Colonic mucosa (tissue), 4 donors: ENCODE measurements around the gene DEPDC4. TPM values are rescaled to one million over a fixed set of nuclear protein-coding genes. Genes with fewer than 3 reads are reported as not detected.
A peak's percentile ranks its signal among the peaks of the same experiment; 100 is the strongest.

ENCODE experiments used
- DNase-seq: peaks from one replicate; pipeline ENCODE4 v3.0.0-alpha.2; 2020
- H3K27ac ChIP-seq: fragments of 200-600 bp; one replicate; pipeline ENCODE4 v1.8.0; 2021
- H3K27me3 ChIP-seq: fragments of 200-600 bp; one replicate; pipeline ENCODE4 v1.8.0; 2021
- H3K36me3 ChIP-seq: fragments of 200-600 bp; one replicate; pipeline ENCODE4 v1.8.0; 2021
- H3K4me1 ChIP-seq: fragments of 200-600 bp; one replicate; pipeline ENCODE4 v1.8.0; 2021; ENCODE audit warnings: mild to moderate bottlenecking
- H3K4me3 ChIP-seq: fragments of 200-600 bp; one replicate; pipeline ENCODE4 v1.8.0; 2021
- H3K9ac ChIP-seq, 2 donors: one replicate each; pipeline ENCODE4 v1.7.0; 2013; ENCODE audit warnings: control low read depth in 2 of 2, low read depth in 2 of 2, low read length in 2 of 2
- H3K9me3 ChIP-seq: fragments of 200-600 bp; one replicate; pipeline ENCODE4 v1.8.0; 2021
- intact Hi-C: fragments of 100-400 bp; cut with DNase I; formaldehyde crosslinking; loops from one replicate; pipeline ENCODE4 v1.14.1; 2022
- total RNA-seq, 2 donors: library from RNA; stranded (reverse); fragmentation: NEBNext Ultra II Directional in 1 of 2; extraction: Animal tissue kit (Norgen Biotek cat#: 25700) in 1 of 2; gene quantifications; one replicate each; pipeline ENCODE4 v1.2.1, GENCODE V29; 2021
- TF ChIP-seq, protein P1 (sequence below): fragments of 200-600 bp; IDR thresholded peaks from one replicate; pipeline ENCODE4 v1.8.0; 2022; ENCODE audit warnings: antibody characterized with exemption, mild to moderate bottlenecking
- donor health status: healthy.
- donor health status: DM: no; HTN: no; CAD: no.
- donor health status: DM: no; HTN: no; CAD: no.

Gene DEPDC4
- total RNA-seq, 2 donors from 2014 or later: 2.8 to 2.9 TPM

DNA sequence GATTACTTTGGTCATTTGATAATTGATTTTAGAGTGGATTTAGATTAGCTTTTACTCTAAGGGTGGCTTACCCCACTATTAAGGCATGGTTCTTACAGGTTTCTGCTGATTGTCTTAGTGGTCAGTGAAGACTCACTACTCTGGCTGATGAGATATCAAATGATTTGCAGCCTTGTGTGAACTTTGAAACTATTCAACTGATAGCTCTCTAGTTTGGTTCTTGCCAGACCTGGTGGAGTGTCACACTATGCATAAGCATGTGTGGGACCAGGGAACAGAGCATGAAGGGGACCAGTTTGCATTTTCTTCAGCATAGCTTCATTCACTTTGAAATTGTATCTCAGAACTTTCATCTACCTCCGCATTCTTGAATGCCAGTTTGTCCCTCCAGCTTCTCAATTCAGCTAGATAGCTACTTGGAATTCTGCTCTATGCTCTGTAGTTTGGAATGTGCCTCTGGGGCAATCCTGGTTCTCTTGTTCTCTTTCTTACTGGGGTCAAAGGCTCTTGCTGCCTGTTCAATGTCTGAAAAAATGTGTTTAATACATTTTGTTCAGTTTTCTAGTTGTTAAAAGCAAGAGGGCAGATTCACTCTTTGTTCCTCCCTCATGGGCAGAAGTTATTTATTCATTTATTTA lies 12.8 kb upstream of the DEPDC4 start:
- Histone ChIP-seq H3K9ac (no peak overlapping the region), H3K36me3 (peaks cover 4% of the 10 kb centered on the region), H3K4me3 (no peak overlapping the region), H3K9me3 (no peaks in the 10 kb centered on the region), H3K4me1 (no peaks in the 10 kb centered on the region), H3K27ac (no peak overlapping the region), H3K27me3 (no peaks in the 10 kb centered on the region)
- DNase-seq: no peak
- intact Hi-C loops: no loop called here
- TF ChIP-seq, protein P1, sequence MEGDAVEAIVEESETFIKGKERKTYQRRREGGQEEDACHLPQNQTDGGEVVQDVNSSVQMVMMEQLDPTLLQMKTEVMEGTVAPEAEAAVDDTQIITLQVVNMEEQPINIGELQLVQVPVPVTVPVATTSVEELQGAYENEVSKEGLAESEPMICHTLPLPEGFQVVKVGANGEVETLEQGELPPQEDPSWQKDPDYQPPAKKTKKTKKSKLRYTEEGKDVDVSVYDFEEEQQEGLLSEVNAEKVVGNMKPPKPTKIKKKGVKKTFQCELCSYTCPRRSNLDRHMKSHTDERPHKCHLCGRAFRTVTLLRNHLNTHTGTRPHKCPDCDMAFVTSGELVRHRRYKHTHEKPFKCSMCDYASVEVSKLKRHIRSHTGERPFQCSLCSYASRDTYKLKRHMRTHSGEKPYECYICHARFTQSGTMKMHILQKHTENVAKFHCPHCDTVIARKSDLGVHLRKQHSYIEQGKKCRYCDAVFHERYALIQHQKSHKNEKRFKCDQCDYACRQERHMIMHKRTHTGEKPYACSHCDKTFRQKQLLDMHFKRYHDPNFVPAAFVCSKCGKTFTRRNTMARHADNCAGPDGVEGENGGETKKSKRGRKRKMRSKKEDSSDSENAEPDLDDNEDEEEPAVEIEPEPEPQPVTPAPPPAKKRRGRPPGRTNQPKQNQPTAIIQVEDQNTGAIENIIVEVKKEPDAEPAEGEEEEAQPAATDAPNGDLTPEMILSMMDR: no peak

DNA sequence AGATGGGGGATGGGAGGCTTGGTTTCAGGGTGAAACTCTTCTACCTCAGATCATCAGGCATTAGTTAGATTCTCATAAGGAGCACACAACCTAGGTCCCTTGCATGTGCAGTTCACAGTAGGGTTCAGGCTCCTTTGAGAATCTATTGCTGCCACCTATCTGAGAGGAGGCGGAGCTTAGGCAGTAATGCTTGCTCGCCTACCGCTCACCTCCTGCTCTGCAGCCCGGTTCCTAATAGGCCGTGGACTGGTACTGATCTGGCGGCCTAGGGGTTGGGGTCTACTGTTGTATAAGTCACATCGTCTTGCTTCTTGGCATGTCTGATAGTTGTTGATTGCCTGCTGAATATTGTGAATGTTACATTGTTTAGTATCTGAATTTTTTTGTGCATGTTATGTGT lies 12.3 kb upstream of the DEPDC4 start:
- intact Hi-C loops: no loop called here
- Histone ChIP-seq H3K36me3 (peaks cover 4% of the 10 kb centered on the region), H3K9me3 (no peaks in the 10 kb centered on the region), H3K9ac (no peak overlapping the region), H3K27me3 (no peaks in the 10 kb centered on the region), H3K27ac (no peak overlapping the region), H3K4me1 (no peaks in the 10 kb centered on the region), H3K4me3 (no peak overlapping the region)
- no peak for DNase-seq
- TF ChIP-seq, protein P1: no peak

DNA sequence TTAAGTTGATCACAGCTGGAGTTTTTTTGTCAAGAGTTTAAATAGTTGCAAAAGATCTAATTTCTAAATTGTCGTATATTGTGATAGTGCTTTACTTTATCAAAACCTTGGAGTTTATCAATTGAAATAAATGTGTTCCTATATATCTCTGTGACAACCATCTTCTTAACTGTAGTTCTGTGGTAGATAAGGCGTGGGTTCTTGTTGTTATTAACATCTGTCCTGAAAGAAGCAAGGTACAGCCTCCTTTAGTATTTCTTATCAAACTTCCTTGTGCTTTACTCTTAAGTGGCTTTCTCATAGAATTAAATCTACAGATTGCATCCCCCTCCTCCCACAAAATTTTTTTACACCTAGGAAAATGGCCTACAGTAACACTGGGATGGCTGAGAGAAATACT lies 7.4 kb upstream of the DEPDC4 start:
- Histone ChIP-seq H3K36me3 (no peaks in the 10 kb centered on the region), H3K27ac (no peak overlapping the region), H3K4me3 (no peak overlapping the region), H3K9ac (no peak overlapping the region), H3K4me1 (peaks cover 1% of the 10 kb centered on the region), H3K27me3 (no peaks in the 10 kb centered on the region), H3K9me3 (no peaks in the 10 kb centered on the region)
- intact Hi-C loops: no loop called here
- DNase-seq: no peak
- TF ChIP-seq, protein P1: no peak

DNA sequence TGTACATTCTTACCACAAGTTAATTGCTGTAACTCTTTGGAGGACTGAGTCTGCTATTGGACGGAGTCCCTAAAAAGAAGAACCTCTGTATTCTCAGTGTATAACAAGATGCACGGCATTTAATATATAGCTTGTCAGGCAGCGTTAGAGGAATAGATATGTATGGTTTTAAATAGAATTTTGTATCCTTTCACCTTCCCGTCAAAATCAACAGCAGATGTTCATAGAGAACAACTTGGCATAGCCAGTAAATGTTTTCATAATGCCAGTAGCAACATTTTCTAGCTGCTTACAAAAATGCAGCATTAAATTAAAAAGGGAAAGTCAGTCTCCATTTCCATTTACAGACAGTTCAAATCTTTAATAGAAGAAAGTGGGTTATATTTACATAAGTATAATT lies 6.9 kb upstream of the DEPDC4 start:
- no peak overlapping the region for H3K27ac ChIP-seq
- intact Hi-C loops: no loop called here
- TF ChIP-seq, protein P1: no peak
- H3K4me1 ChIP-seq: peaks cover 4% of the 10 kb centered on the region
- H3K4me3 ChIP-seq: no peak overlapping the region
- no peaks in the 10 kb centered on the region for H3K9me3 ChIP-seq
- H3K36me3 ChIP-seq: no peaks in the 10 kb centered on the region
- no peak overlapping the region for H3K9ac ChIP-seq
- DNase-seq: no peak
- no peaks in the 10 kb centered on the region for H3K27me3 ChIP-seq

DNA sequence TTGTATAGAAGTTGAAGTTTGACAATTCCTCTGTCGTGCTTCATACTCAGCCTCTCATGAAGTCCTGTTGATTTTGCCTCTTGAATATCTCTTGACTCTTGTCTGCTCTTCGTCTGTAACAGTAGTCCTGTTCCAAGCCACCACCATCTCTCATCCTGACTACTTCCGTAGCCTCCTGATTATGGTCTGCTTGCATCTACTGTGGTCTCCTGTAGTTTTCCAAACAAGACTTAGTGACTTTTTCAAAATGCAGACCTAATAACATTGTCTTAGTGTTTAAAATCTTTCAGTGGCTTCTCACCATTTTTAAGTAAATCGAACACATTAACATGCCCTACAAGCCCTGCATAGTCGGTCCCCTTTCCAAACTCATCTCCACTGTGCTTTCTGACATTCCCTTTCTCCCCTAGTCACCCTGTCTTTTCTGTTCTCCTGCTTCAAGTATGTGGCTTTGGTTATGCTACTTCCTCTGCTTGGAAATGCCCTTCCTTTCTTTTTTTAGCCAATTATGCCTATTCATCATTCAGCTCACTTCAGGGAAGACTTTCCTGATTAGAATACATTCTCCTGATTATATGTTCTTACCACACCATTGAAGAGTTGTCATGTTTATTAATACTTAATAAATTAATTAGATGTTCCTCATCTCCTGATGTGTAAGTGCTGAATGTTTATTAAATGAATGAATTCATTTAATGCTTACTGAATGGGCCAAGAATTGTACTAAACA lies 2.1 kb upstream of the DEPDC4 start:
- Histone ChIP-seq H3K27me3 (no peaks in the 10 kb centered on the region), H3K27ac (no peak overlapping the region), H3K9me3 (no peaks in the 10 kb centered on the region), H3K4me1 (peaks cover 4% of the 10 kb centered on the region), H3K9ac (peak overlapping the region in 1 of 2 donors; percentile 57), H3K4me3 (peak overlapping the region; percentile 88), H3K36me3 (no peaks in the 10 kb centered on the region)
- DNase-seq: no peak
- intact Hi-C loops: no loop called here
- TF ChIP-seq, protein P1: no peak
